ENCODE results near the gene SMIM20.
A peak's percentile ranks its signal among the peaks of the same experiment; 100 is the strongest.

SMIM20 gene

DNA sequence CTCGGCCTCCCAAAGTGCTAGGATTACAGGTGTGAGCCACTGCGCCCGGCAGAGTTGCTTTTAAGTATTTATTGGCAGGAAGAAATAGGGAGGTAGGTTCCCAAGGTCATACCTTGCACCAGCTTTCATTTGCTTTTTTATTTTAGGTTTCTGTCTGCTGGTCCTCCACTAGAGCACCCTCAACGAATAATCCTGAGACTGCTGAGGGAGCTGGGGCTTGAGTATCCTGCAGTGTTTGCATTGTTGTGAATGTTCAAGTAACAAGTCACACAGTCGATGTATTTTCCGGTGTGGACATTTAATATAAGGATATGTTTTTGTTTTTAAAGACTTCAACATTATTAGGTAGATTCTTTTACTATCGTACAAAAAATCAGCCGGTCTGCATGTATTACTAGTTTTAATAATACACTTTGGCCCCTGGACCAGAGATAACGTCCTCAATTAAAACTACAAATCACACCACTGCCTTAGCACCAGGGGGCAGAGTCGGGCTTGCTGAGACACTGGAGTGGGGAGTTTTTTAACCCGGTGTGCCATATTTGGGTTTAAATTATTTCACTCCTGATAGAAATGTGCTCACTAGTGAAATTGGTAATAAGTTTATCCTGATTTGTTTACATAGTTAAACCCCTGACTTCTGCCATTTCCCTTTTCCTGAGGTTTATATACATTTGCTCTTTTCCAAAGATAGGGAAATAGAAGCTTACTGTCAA, 11.6 kb downstream of the SMIM20 start:
- TF ChIP-seq SIN3A (IDR thresholded peaks at IDR 0.05; ENCODE audit: borderline replicate concordance, insufficient read depth, low read length) (no peak), FOXP2 (optimal IDR thresholded peaks at IDR 0.05; ENCODE audit: borderline replicate concordance, extremely low read depth, extremely low read length, insufficient read depth) (no peak), POLR2AphosphoS5 (IDR thresholded peaks at IDR 0.05; ENCODE audit: low read depth, low read length) (no peak), TAF1 (IDR thresholded peaks at IDR 0.05; ENCODE audit: borderline replicate concordance, insufficient read depth, low read length) (no peak)
- TF ChIP-seq, protein P1, sequence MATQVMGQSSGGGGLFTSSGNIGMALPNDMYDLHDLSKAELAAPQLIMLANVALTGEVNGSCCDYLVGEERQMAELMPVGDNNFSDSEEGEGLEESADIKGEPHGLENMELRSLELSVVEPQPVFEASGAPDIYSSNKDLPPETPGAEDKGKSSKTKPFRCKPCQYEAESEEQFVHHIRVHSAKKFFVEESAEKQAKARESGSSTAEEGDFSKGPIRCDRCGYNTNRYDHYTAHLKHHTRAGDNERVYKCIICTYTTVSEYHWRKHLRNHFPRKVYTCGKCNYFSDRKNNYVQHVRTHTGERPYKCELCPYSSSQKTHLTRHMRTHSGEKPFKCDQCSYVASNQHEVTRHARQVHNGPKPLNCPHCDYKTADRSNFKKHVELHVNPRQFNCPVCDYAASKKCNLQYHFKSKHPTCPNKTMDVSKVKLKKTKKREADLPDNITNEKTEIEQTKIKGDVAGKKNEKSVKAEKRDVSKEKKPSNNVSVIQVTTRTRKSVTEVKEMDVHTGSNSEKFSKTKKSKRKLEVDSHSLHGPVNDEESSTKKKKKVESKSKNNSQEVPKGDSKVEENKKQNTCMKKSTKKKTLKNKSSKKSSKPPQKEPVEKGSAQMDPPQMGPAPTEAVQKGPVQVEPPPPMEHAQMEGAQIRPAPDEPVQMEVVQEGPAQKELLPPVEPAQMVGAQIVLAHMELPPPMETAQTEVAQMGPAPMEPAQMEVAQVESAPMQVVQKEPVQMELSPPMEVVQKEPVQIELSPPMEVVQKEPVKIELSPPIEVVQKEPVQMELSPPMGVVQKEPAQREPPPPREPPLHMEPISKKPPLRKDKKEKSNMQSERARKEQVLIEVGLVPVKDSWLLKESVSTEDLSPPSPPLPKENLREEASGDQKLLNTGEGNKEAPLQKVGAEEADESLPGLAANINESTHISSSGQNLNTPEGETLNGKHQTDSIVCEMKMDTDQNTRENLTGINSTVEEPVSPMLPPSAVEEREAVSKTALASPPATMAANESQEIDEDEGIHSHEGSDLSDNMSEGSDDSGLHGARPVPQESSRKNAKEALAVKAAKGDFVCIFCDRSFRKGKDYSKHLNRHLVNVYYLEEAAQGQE (IDR thresholded peaks at IDR 0.05; ENCODE audit: insufficient read depth in 1 of 2, low read depth in 2 of 2, low read length in 2 of 2) = no peak

DNA sequence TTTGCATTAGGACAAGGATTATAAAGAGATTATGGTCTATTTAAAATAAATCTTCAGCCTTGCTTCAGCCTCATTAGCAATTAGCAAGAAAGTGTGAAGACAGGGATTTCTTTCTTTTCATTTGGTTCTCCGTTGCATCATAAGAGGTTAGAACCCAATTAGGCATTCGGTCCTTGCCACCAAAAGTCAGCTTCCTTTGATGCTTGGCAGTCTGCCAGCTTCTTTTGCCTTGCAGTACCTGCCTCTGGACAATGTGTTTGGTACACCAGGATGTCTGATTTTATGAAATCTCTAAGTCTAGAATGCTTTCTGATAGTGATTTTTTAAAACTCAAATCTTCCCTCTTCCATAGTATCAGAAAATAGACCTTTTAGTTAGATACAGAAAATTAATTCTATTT, 12.4 kb downstream of the SMIM20 start:
- TF ChIP-seq SIN3A (IDR thresholded peaks at IDR 0.05; ENCODE audit: borderline replicate concordance, insufficient read depth, low read length) = no peak
- no peak for TF ChIP-seq POLR2AphosphoS5 (IDR thresholded peaks at IDR 0.05; ENCODE audit: low read depth, low read length)
- no peak for TF ChIP-seq FOXP2 (optimal IDR thresholded peaks at IDR 0.05; ENCODE audit: borderline replicate concordance, extremely low read depth, extremely low read length, insufficient read depth)
- TF ChIP-seq TAF1 (IDR thresholded peaks at IDR 0.05; ENCODE audit: borderline replicate concordance, insufficient read depth, low read length) = no peak
- TF ChIP-seq, protein P1 (IDR thresholded peaks at IDR 0.05; ENCODE audit: insufficient read depth in 1 of 2, low read depth in 2 of 2, low read length in 2 of 2) = no peak

DNA sequence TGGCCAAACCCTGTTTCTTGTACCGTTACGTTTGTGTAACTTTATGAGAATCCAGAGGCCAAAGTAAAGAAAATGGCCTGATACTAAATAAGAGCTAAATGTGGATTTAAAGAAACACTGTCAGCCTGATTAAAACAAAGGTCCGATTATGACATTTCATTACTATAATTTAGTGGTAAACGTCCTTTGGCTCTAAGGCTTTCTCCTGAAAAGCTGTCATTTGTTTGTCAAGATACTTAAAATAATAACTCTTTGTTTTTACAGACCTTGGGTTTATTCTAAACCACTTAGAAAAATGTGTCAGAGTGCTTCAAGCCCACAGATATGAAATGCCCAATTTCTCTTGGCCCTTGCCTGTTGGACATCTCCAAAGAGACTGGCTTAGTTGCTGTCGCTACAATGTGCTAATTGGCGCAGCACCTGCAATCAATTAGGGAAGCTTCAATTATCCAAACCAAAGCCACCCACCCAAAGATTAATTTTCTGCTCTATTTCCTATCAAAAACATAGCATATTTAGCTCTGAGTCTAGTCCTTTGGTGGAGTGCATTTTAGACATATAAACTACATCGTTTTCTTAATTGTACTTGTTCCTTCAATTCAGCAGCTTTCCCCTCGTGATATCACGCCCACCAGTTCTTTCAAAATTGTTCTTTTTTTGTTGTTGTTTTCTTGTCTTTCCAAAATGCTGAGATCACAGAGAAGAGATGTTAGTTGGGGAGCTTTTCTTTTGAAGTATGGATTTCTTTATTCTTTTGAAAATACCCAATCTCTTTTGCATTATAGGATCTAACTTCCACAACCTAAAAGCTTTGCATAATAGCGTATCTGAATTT, 13.6 kb downstream of the SMIM20 start:
- no peak for TF ChIP-seq POLR2AphosphoS5 (IDR thresholded peaks at IDR 0.05; ENCODE audit: low read depth, low read length)
- TF ChIP-seq, protein P1 (IDR thresholded peaks at IDR 0.05; ENCODE audit: insufficient read depth in 1 of 2, low read depth in 2 of 2, low read length in 2 of 2) = no peak
- TF ChIP-seq TAF1 (IDR thresholded peaks at IDR 0.05; ENCODE audit: borderline replicate concordance, insufficient read depth, low read length) = no peak
- no peak for TF ChIP-seq SIN3A (IDR thresholded peaks at IDR 0.05; ENCODE audit: borderline replicate concordance, insufficient read depth, low read length)
- TF ChIP-seq FOXP2 (optimal IDR thresholded peaks at IDR 0.05; ENCODE audit: borderline replicate concordance, extremely low read depth, extremely low read length, insufficient read depth) = no peak

DNA sequence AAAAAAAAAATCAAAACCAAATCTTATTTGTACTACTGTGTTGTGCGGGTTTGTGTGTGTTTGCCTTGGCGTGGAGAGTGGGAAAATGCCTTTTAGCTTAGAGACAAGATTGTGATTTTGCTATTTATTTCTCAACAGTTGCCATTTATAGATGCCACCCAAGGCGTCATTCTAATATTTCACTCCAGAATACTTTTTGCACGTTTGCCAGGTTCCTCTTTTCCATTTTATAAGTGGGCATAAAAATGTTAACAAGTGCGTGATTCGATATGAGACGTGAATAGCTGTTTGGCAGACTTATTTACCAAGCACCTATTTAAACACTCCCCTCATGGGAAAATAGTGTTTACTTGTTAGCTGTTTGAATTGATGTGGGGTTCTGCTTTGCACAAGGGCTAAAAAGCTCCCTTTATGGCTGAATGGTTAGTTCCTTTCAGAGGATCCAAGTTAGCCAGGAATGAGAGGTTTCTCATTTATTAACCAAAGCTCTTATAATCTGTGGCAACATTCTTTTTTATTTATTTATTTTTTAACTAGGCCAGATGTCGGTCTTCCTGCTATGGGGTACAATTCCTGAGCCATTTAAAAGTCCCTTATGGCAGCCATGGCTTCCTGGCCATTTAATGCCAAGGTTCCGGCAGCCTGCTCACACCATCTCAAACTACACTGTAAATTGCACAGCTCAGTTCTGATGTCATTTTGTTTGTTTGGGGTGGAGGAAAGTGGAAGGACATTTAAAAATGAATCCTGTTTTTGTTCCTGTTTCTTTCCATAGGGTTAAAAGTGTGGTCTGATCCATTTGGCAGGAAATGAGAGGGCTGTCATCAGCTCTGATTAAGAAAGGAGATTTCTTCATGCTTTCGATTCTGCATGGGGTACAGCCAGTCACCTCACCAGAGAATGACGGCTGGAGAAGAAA, 14.6 kb downstream of the SMIM20 start:
- 0 out of 2 replicates have a peak, but pooled peaks have one; percentile 30 for TF ChIP-seq SIN3A (IDR thresholded peaks at IDR 0.05; ENCODE audit: borderline replicate concordance, insufficient read depth, low read length)
- no peak for TF ChIP-seq POLR2AphosphoS5 (IDR thresholded peaks at IDR 0.05; ENCODE audit: low read depth, low read length)
- no peak for TF ChIP-seq TAF1 (IDR thresholded peaks at IDR 0.05; ENCODE audit: borderline replicate concordance, insufficient read depth, low read length)

DNA sequence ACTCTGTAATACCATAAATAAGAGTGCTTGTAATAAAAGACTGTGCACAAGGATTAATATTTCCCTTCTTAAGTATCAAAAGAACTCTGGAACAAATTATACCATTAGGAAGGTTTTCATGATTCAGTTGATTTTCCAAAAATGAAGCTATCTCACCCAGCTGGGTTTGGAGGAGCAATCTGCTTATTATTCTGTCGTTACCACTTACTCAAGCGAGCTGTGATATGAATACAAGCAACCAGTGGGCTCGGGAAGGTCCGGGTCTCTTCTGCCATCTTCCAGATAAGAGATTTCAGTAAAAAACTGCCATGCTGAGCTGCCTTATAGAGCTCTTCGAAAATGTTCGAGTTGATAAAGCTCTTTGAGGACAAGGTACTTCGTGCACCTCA, 15.3 kb downstream of the SMIM20 start:
- TF ChIP-seq FOXP2 (optimal IDR thresholded peaks at IDR 0.05; ENCODE audit: borderline replicate concordance, extremely low read depth, extremely low read length, insufficient read depth) = no peak
- TF ChIP-seq TAF1 (IDR thresholded peaks at IDR 0.05; ENCODE audit: borderline replicate concordance, insufficient read depth, low read length) = no peak
- no peak for TF ChIP-seq SIN3A (IDR thresholded peaks at IDR 0.05; ENCODE audit: borderline replicate concordance, insufficient read depth, low read length)
- TF ChIP-seq, protein P1 (IDR thresholded peaks at IDR 0.05; ENCODE audit: insufficient read depth in 1 of 2, low read depth in 2 of 2, low read length in 2 of 2) = no peak
- TF ChIP-seq POLR2AphosphoS5 (IDR thresholded peaks at IDR 0.05; ENCODE audit: low read depth, low read length) = no peak
